ENCODE measurements around the gene TMEM17. TPM values are rescaled to one million over a fixed set of nuclear protein-coding genes. Genes with fewer than 3 reads are reported as not detected.

TMEM17 gene
- total and polyA plus RNA-seq, 2 of the 13 experiments (the other 11 are each of a cell fraction or from before 2014, with no cell fraction given): 0.22 to 0.50 TPM

GRCh38 chr2:62527478-62528210 is 21.6 kb upstream of the TMEM17 start (continued):
- TF ChIP-seq IKZF5 (CRISPR knock-in tag; IDR thresholded peaks at IDR 0.05): no peak
- TF ChIP-seq DNMT1 (CRISPR knock-in tag; IDR thresholded peaks at IDR 0.05): no peak
- no peak for TF ChIP-seq JUNB (CRISPR knock-in tag; IDR thresholded peaks at IDR 0.05; ENCODE audit: borderline replicate concordance)
- TF ChIP-seq HMGXB3 (CRISPR knock-in tag; IDR thresholded peaks at IDR 0.05; ENCODE audit: borderline replicate concordance): no peak
- no peak for TF ChIP-seq ZNF33B (CRISPR knock-in tag; IDR thresholded peaks at IDR 0.05)
- no peak for TF ChIP-seq GFI1 (CRISPR knock-in tag; IDR thresholded peaks at IDR 0.05; ENCODE audit: borderline replicate concordance)
- no peak for TF ChIP-seq ARHGAP35 (CRISPR knock-in tag; IDR thresholded peaks at IDR 0.05; ENCODE audit: borderline replicate concordance)
- no peak for TF ChIP-seq ZNF761 (CRISPR knock-in tag; conservative IDR thresholded peaks at IDR 0.05)
- TF ChIP-seq NRL (CRISPR knock-in tag; IDR thresholded peaks at IDR 0.05; ENCODE audit: borderline replicate concordance): no peak
- TF ChIP-seq REST (IDR thresholded peaks at IDR 0.05; ENCODE audit: borderline replicate concordance in 1 of 2, low read depth in 1 of 2, low read length in 2 of 2): no peak
- no peak for TF ChIP-seq PRDM4 (CRISPR knock-in tag; IDR thresholded peaks at IDR 0.05; ENCODE audit: borderline replicate concordance)
- no peak for TF ChIP-seq ZNF326 (CRISPR knock-in tag; IDR thresholded peaks at IDR 0.05; ENCODE audit: borderline replicate concordance)
- no peak for TF ChIP-seq ARID2 (CRISPR knock-in tag; IDR thresholded peaks at IDR 0.05; ENCODE audit: borderline replicate concordance)
- peak; percentile 21 for TF ChIP-seq TEAD3 (CRISPR knock-in tag; optimal IDR thresholded peaks at IDR 0.05; ENCODE audit: borderline replicate concordance)
- no peak for TF ChIP-seq SMARCC2 (IDR thresholded peaks at IDR 0.05)
- TF ChIP-seq PAWR (CRISPR knock-in tag; IDR thresholded peaks at IDR 0.05; ENCODE audit: borderline replicate concordance): no peak
- no peak for TF ChIP-seq KMT2B (CRISPR knock-in tag; IDR thresholded peaks at IDR 0.05)
